Activated T-cell treated with anti-CD3 and anti-CD28 coated beads for 48 hours (primary cell): ENCODE results near the gene CCL27.
"Not testable (repeated sequence)": the region's sequence is repeated elsewhere in the genome, so short reads cannot be mapped to it uniquely, and the experiment has no call there.

ENCODE experiments used
- DNase-seq: peaks from one replicate; pipeline ENCODE4 v3.0.0-alpha.2; 2020; ENCODE audit warnings: low read depth

Gene CCL27

GRCh38 chr9:34650816-34651215 is 11.6 kb downstream of the CCL27 start:
- DNase-seq = no peak

- DNase-seq = no peak
Measured at GRCh38 chr9:34648673-34649072, 13.8 kb downstream of the CCL27 start.

GRCh38 chr9:34647651-34648050 is 14.8 kb downstream of the CCL27 start:
- DNase-seq = no peak

- no peak for DNase-seq
Measured at GRCh38 chr9:34647084-34647403, 15.4 kb downstream of the CCL27 start.

GRCh38 chr9:34646211-34647083 is 16.0 kb downstream of the CCL27 start, which contains the start of gene GALT:
Gene GALT (plus strand): TSS chr9:34646675. CDS start chr9:34646705, 30 bp downstream.
- peak; percentile 97 for DNase-seq

- no peak for DNase-seq
Measured at GRCh38 chr9:34644766-34645314, 17.6 kb downstream of the CCL27 start.

GRCh38 chr9:34642679-34643078 is 19.8 kb downstream of the CCL27 start:
- DNase-seq = no peak

GRCh38 chr9:34639322-34639721 is 23.1 kb downstream of the CCL27 start:
- DNase-seq = not testable (repeated sequence)

- no peak for DNase-seq
Measured at GRCh38 chr9:34638138-34638445, 24.4 kb downstream of the CCL27 start.

- peak; percentile 93 for DNase-seq
Measured at GRCh38 chr9:34637356-34638137, 24.9 kb downstream of the CCL27 start, which contains the start of gene SIGMAR1. Gene SIGMAR1 (minus strand): TSS chr9:34637787. CDS start chr9:34637697, 90 bp downstream.

GRCh38 chr9:34636791-34637355 is 25.6 kb downstream of the CCL27 start:
- no peak for DNase-seq

- no peak for DNase-seq
Measured at GRCh38 chr9:34635556-34635955, 26.9 kb downstream of the CCL27 start.

GRCh38 chr9:34634551-34635248 is 27.8 kb downstream of the CCL27 start:
- no peak for DNase-seq

GRCh38 chr9:34633851-34634550 is 28.5 kb downstream of the CCL27 start:
- DNase-seq = peak; percentile 60

- DNase-seq = no peak
Measured at GRCh38 chr9:34633166-34633565, 29.3 kb downstream of the CCL27 start.

- no peak for DNase-seq
Measured at GRCh38 chr9:34630402-34631154, 31.9 kb downstream of the CCL27 start.

- DNase-seq = no peak
Measured at GRCh38 chr9:34629491-34629808, 33.0 kb downstream of the CCL27 start.

- DNase-seq = no peak
Measured at GRCh38 chr9:34628656-34629490, 33.6 kb downstream of the CCL27 start, which contains the start of gene ARID3C. Gene ARID3C (minus strand): TSS chr9:34629066. CDS start chr9:34628014, 1,052 bp downstream.
